DOHH2 (cell line): ENCODE results near the gene TMPRSS9.

Source experiments
- H3F3A ChIP-seq: fragments of 200-600 bp; sonication (generic), shearing (Covaris generic); 2 replicates; pipeline ENCODE4 v1.6.0; 2016; ENCODE audit warnings: antibody characterized with exemption, mild to moderate bottlenecking; ENCODE audit not compliant: control insufficient read depth, insufficient read depth
- H3K27ac ChIP-seq: fragments of 200-600 bp; sonication (generic); 2 replicates; pipeline ENCODE4 v1.5.1; 2014; ENCODE audit warnings: low read depth, mild to moderate bottlenecking, low read length, moderate library complexity
- H3K27me3 ChIP-seq: fragments of 200-600 bp; sonication (generic); 2 replicates; pipeline ENCODE4 v1.6.1; 2014; ENCODE audit warnings: mild to moderate bottlenecking, low read length, mixed read lengths; ENCODE audit not compliant: control insufficient read depth
- H3K36me3 ChIP-seq: fragments of 200-600 bp; sonication (generic); 2 replicates; pipeline ENCODE4 v1.6.1; 2014; ENCODE audit warnings: mild to moderate bottlenecking, low read length, moderate library complexity, mixed read lengths; ENCODE audit not compliant: control insufficient read depth
- H3K4me1 ChIP-seq: fragments of 200-600 bp; sonication (generic); 2 replicates; pipeline ENCODE4 v1.6.1; 2014; ENCODE audit warnings: mild to moderate bottlenecking, low read length, mixed read lengths; ENCODE audit not compliant: control insufficient read depth
- H3K4me2 ChIP-seq: fragments of 200-600 bp; sonication (generic); 2 replicates; pipeline ENCODE4 v1.6.0; 2014; ENCODE audit warnings: mild to moderate bottlenecking, low read length, moderate library complexity
- H3K4me3 ChIP-seq: fragments of 200-600 bp; sonication (generic); 2 replicates; pipeline ENCODE4 v1.5.1; 2014; ENCODE audit warnings: mild to moderate bottlenecking, low read length, mixed read lengths
- H3K79me2 ChIP-seq: fragments of 200-600 bp; sonication (generic); 2 replicates; pipeline ENCODE4 v1.6.1; 2014; ENCODE audit warnings: mild to moderate bottlenecking, low read length, mixed read lengths; ENCODE audit not compliant: control insufficient read depth
- H3K9me2 ChIP-seq: fragments of 200-600 bp; sonication (generic); replicated peaks from 2 replicates; pipeline ENCODE4 v1.6.1; 2014; ENCODE audit warnings: mild to moderate bottlenecking, low read length, mixed read lengths; ENCODE audit not compliant: control insufficient read depth
- H3K9me3 ChIP-seq: fragments of 200-600 bp; sonication (generic); 2 replicates; pipeline ENCODE4 v1.6.1; 2014; ENCODE audit warnings: antibody characterized with exemption, low read length, mixed read lengths; ENCODE audit not compliant: control insufficient read depth, insufficient read depth
- H4K20me1 ChIP-seq: fragments of 200-600 bp; sonication (generic); 2 replicates; pipeline ENCODE4 v1.6.0; 2014; ENCODE audit warnings: low read depth, mild to moderate bottlenecking, antibody characterized with exemption, low read length, moderate library complexity; ENCODE audit not compliant: control insufficient read depth, insufficient read depth
- EZH2phosphoT487 ChIP-seq: fragments of 200-600 bp; sonication (generic); IDR thresholded peaks from 2 replicates; pipeline ENCODE4 v1.6.1; 2017; ENCODE audit warnings: borderline replicate concordance, mild to moderate bottlenecking, antibody characterized with exemption, low read length, moderate library complexity, mixed read lengths
- TF ChIP-seq, protein P1 (sequence below): fragments of 200-600 bp; sonication (generic); IDR thresholded peaks from one replicate; pipeline ENCODE4 v1.5.1; 2014; ENCODE audit warnings: antibody characterized with exemption, mild to moderate bottlenecking, low read depth, low read length; ENCODE audit not compliant: poor library complexity, severe bottlenecking

The TMPRSS9 gene

DNA sequence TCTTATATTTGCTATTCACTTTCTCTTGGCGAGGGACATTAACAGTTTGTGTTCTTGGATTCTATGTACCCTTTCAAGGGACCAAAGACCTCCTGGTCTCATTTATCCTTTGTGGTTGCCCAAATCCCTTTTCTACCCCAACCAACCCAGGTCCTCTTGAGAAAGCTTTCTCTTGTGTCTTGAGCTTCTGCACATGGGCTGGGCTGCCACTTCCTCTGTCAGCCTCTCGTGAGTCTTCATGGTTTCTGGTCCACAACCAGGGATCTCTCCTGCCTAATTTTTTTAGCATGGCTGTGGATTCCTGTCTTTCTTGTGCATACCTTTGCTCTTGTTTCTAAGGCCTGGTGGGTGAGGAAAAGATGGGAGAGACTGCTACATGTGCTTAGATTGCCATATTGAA is 52.4 kb downstream of the TMPRSS9 start:
- Histone ChIP-seq H3K4me3 (no peak overlapping the region), H3K27me3 (peaks cover 2% of the 10 kb centered on the region; the same call in 1 of the 2 replicates), H3K36me3 (peaks cover 5% of the 10 kb centered on the region; the same call in 1 of the 2 replicates), H3K9me3 (no peaks in the 10 kb centered on the region), H3K79me2 (no peaks in the 10 kb centered on the region), H4K20me1 (no peaks in the 10 kb centered on the region), H3K27ac (no peak overlapping the region), H3F3A (0 out of 2 replicates have a peak, but pooled peaks cover 5% of the 10 kb centered on the region), H3K4me2 (no peak overlapping the region), H3K4me1 (no peaks in the 10 kb centered on the region), H3K9me2 (no peaks in the 10 kb centered on the region)
- TF ChIP-seq, protein P1, sequence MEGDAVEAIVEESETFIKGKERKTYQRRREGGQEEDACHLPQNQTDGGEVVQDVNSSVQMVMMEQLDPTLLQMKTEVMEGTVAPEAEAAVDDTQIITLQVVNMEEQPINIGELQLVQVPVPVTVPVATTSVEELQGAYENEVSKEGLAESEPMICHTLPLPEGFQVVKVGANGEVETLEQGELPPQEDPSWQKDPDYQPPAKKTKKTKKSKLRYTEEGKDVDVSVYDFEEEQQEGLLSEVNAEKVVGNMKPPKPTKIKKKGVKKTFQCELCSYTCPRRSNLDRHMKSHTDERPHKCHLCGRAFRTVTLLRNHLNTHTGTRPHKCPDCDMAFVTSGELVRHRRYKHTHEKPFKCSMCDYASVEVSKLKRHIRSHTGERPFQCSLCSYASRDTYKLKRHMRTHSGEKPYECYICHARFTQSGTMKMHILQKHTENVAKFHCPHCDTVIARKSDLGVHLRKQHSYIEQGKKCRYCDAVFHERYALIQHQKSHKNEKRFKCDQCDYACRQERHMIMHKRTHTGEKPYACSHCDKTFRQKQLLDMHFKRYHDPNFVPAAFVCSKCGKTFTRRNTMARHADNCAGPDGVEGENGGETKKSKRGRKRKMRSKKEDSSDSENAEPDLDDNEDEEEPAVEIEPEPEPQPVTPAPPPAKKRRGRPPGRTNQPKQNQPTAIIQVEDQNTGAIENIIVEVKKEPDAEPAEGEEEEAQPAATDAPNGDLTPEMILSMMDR = no peak
- no peak for TF ChIP-seq EZH2phosphoT487

DNA sequence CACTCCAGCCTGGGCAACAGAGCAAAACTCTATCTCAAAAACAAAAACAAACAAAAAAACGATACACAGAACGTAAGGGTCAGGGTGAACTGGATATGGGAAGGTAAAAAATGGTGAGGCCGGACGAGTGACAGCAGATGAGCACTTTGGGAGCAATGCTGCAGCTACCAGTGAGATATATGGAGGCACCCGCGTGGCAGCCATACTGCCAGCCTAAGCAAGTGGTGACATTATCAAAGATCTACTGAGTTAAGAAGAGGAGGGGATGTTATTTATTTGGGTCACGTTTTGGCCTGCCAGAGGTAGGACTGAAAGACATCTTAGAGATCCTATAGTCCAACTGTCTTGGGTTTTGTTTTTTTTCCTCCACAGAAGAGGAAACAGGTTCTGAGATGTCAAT is 53.1 kb downstream of the TMPRSS9 start:
- Histone ChIP-seq H3K79me2 (no peaks in the 10 kb centered on the region), H3K4me3 (no peak overlapping the region), H3K9me3 (no peaks in the 10 kb centered on the region), H3K27me3 (peaks cover 2% of the 10 kb centered on the region; the same call in 1 of the 2 replicates), H3F3A (0 out of 2 replicates have a peak, but pooled peaks cover 5% of the 10 kb centered on the region), H3K4me1 (no peaks in the 10 kb centered on the region), H3K27ac (no peak overlapping the region), H4K20me1 (no peaks in the 10 kb centered on the region), H3K4me2 (no peak overlapping the region), H3K9me2 (no peaks in the 10 kb centered on the region), H3K36me3 (peaks cover 5% of the 10 kb centered on the region)
- TF ChIP-seq, protein P1 = no peak
- TF ChIP-seq EZH2phosphoT487 = no peak

DNA sequence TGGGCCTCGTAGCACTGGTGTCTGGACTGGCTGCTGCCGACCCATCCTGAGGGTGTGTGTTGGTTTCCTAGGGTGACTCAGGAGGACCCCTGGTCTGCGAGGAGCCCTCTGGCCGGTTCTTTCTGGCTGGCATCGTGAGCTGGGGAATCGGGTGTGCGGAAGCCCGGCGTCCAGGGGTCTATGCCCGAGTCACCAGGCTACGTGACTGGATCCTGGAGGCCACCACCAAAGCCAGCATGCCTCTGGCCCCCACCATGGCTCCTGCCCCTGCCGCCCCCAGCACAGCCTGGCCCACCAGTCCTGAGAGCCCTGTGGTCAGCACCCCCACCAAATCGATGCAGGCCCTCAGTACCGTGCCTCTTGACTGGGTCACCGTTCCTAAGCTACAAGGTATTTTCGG is 53.6 kb downstream of the TMPRSS9 start:
- Histone ChIP-seq H3F3A (0 out of 2 replicates have a peak, but pooled peaks cover 5% of the 10 kb centered on the region), H3K79me2 (no peaks in the 10 kb centered on the region), H3K27me3 (peaks cover 2% of the 10 kb centered on the region; the same call in 1 of the 2 replicates), H4K20me1 (no peaks in the 10 kb centered on the region), H3K4me3 (no peak overlapping the region), H3K9me2 (no peaks in the 10 kb centered on the region), H3K27ac (no peak overlapping the region), H3K9me3 (no peaks in the 10 kb centered on the region), H3K36me3 (peaks cover 5% of the 10 kb centered on the region), H3K4me1 (no peaks in the 10 kb centered on the region), H3K4me2 (no peak overlapping the region)
- no peak for TF ChIP-seq EZH2phosphoT487
- TF ChIP-seq, protein P1 = no peak
